H9 (cell line): ENCODE results near the gene FAXC. TPM values are rescaled to one million over a fixed set of nuclear protein-coding genes. Genes with fewer than 3 reads are reported as not detected.

Experiments used
- DNase-seq: peaks from one replicate; pipeline ENCODE4 v3.0.0-alpha.2; 2017
- H2AFZ ChIP-seq: one replicate; pipeline ENCODE4 v1.6.1; 2013; ENCODE audit warnings: mild to moderate bottlenecking, low read length, control low read depth, moderate library complexity
- H2AK5ac ChIP-seq: 2 replicates; pipeline ENCODE4 v1.6.1; 2013; ENCODE audit warnings: low read length, control low read depth, mixed read lengths; ENCODE audit not compliant: insufficient read length
- H2BK120ac ChIP-seq: one replicate; pipeline ENCODE4 v1.6.1; 2013; ENCODE audit warnings: low read depth, mild to moderate bottlenecking, low read length, control low read depth, inconsistent platforms; ENCODE audit not compliant: poor library complexity, severe bottlenecking
- H2BK12ac ChIP-seq: 2 replicates; pipeline ENCODE4 v1.6.1; 2013; ENCODE audit warnings: low read length, control low read depth, mixed read lengths, low read depth; ENCODE audit not compliant: insufficient read length
- H2BK15ac ChIP-seq: 2 replicates; pipeline ENCODE4 v1.6.1; 2013; ENCODE audit warnings: low read depth, low read length, control low read depth
- H2BK20ac ChIP-seq: one replicate; pipeline ENCODE4 v1.6.1; 2013; ENCODE audit warnings: low read depth, mild to moderate bottlenecking, low read length, control low read depth, inconsistent platforms; ENCODE audit not compliant: poor library complexity, severe bottlenecking
- H2BK5ac ChIP-seq: 2 replicates; pipeline ENCODE4 v1.6.1; 2013; ENCODE audit warnings: low read length, control low read depth, mixed read lengths; ENCODE audit not compliant: insufficient read length
- H3K14ac ChIP-seq: 2 replicates; pipeline ENCODE4 v1.6.1; 2013; ENCODE audit warnings: low read length, control low read depth; ENCODE audit not compliant: insufficient read depth
- H3K18ac ChIP-seq: 2 replicates; pipeline ENCODE4 v1.6.1; 2013; ENCODE audit warnings: low read depth, mild to moderate bottlenecking, mixed read lengths, low read length, control low read depth; ENCODE audit not compliant: insufficient read length
- H3K23ac ChIP-seq: 2 replicates; pipeline ENCODE4 v1.6.1; 2013; ENCODE audit warnings: low read length, control low read depth, mixed read lengths, low read depth; ENCODE audit not compliant: insufficient read length
- H3K23me2 ChIP-seq: 2 replicates; pipeline ENCODE4 v1.6.1; 2013; ENCODE audit warnings: low read depth, mild to moderate bottlenecking, mixed read lengths, low read length, control low read depth; ENCODE audit not compliant: insufficient read length, poor library complexity, severe bottlenecking
- H3K27ac ChIP-seq: 2 replicates; pipeline ENCODE4 v1.5.1; 2013; ENCODE audit warnings: low read length, control low read depth, mixed read lengths, low read depth; ENCODE audit not compliant: insufficient read length
- H3K27me3 ChIP-seq: 2 replicates; pipeline ENCODE4 v1.6.1; 2013; ENCODE audit warnings: low read length, control low read depth, inconsistent platforms; ENCODE audit not compliant: insufficient read depth
- H3K4ac ChIP-seq: 2 replicates; pipeline ENCODE4 v1.6.1; 2013; ENCODE audit warnings: low read depth, mild to moderate bottlenecking, control low read depth, inconsistent platforms, low read length, moderate library complexity
- H3K4me1 ChIP-seq: 2 replicates; pipeline ENCODE4 v1.6.1; 2013; ENCODE audit warnings: low read length, control low read depth, inconsistent platforms; ENCODE audit not compliant: insufficient read depth
- H3K4me2 ChIP-seq: 2 replicates; pipeline ENCODE4 v1.6.1; 2013; ENCODE audit warnings: low read length, control low read depth, mixed read lengths; ENCODE audit not compliant: insufficient read length, insufficient read depth
- H3K56ac ChIP-seq: 2 replicates; pipeline ENCODE4 v1.6.1; 2013; ENCODE audit warnings: low read depth, mild to moderate bottlenecking, mixed read lengths, low read length, control low read depth; ENCODE audit not compliant: insufficient read length
- H3K79me1 ChIP-seq: 2 replicates; pipeline ENCODE4 v1.6.1; 2013; ENCODE audit warnings: low read depth, mild to moderate bottlenecking, moderate library complexity, low read length, control low read depth, inconsistent platforms; ENCODE audit not compliant: insufficient read depth, poor library complexity, severe bottlenecking
- H3K79me2 ChIP-seq: 2 replicates; pipeline ENCODE4 v1.6.1; 2013; ENCODE audit warnings: low read length, control low read depth, inconsistent platforms; ENCODE audit not compliant: insufficient read depth
- H3K9ac ChIP-seq: 2 replicates; pipeline ENCODE4 v1.6.1; 2013; ENCODE audit warnings: low read length, control low read depth, mixed read lengths; ENCODE audit not compliant: insufficient read length; ENCODE audit errors: extremely low read depth
- H3K9me3 ChIP-seq: one replicate; pipeline ENCODE4 v1.6.1; 2013; ENCODE audit warnings: low read depth, low read length, inconsistent platforms; ENCODE audit not compliant: control insufficient read depth
- H3T11ph ChIP-seq: one replicate; pipeline ENCODE4 v1.6.1; 2013; ENCODE audit warnings: mild to moderate bottlenecking, low read length, control low read depth, inconsistent platforms
- H4K20me1 ChIP-seq: one replicate; pipeline ENCODE4 v1.6.1; 2013; ENCODE audit not compliant: control insufficient read depth, insufficient read length, insufficient read depth
- H4K5ac ChIP-seq: 2 replicates; pipeline ENCODE4 v1.6.1; 2013; ENCODE audit warnings: low read depth, mild to moderate bottlenecking, mixed read lengths, low read length, control low read depth; ENCODE audit not compliant: insufficient read length
- H4K8ac ChIP-seq: replicated peaks from 2 replicates; pipeline ENCODE4 v1.6.1; 2013; ENCODE audit warnings: low read length, control low read depth, mixed read lengths, low read depth; ENCODE audit not compliant: insufficient read length
- H4K91ac ChIP-seq: 2 replicates; pipeline ENCODE4 v1.6.1; 2013; ENCODE audit warnings: low read depth, mild to moderate bottlenecking, moderate library complexity, mixed read lengths, low read length, control low read depth; ENCODE audit not compliant: insufficient read length
- H3K27ac Mint-ChIP-seq, 3 experiments: 2 replicates in 2 of 3; 3 replicates in 1 of 3; pipeline ENCODE4 v1.8.0; 2020 to 2021; ENCODE audit warnings: mixed read lengths in 3 of 3, mild to moderate bottlenecking in 1 of 3, moderate library complexity in 1 of 3
- H3K27me3 Mint-ChIP-seq: 2 replicates; pipeline ENCODE4 v1.8.0; 2021; ENCODE audit warnings: low read depth, mild to moderate bottlenecking, moderate library complexity, mixed read lengths
- H3K36me3 Mint-ChIP-seq, 3 experiments: 2 replicates in 2 of 3; 3 replicates in 1 of 3; pipeline ENCODE4 v1.8.0; 2020 to 2021; ENCODE audit warnings: low read depth in 3 of 3, mixed read lengths in 3 of 3; ENCODE audit not compliant: insufficient read depth in 1 of 3
- H3K4me1 Mint-ChIP-seq, 2 experiments: 2 replicates each; pipeline ENCODE4 v1.8.0; 2020; ENCODE audit warnings: mixed read lengths in 2 of 2
- H3K4me3 Mint-ChIP-seq, 2 experiments: 2 replicates in 1 of 2; 3 replicates in 1 of 2; pipeline ENCODE4 v1.8.0; 2020 to 2021; ENCODE audit warnings: mild to moderate bottlenecking in 2 of 2, mixed read lengths in 2 of 2, moderate library complexity in 1 of 2
- H3K9me3 Mint-ChIP-seq, 2 experiments: 2 replicates in 1 of 2; 3 replicates in 1 of 2; pipeline ENCODE4 v1.8.0; 2020; ENCODE audit warnings: mild to moderate bottlenecking in 2 of 2, mixed read lengths in 2 of 2, moderate library complexity in 1 of 2
- CTCF ChIP-seq: fragments of 200-600 bp; sonication (generic); conservative IDR thresholded peaks from 3 replicates; pipeline ENCODE4 v1.8.0; 2021; ENCODE audit warnings: antibody characterized with exemption, mild to moderate bottlenecking
- WGBS: extraction: QIAGEN DNeasy Blood & Tissue Kit; methylation state at CpG from one replicate; pipeline ENCODE4 v1.1.7; 2013; ENCODE audit warnings: missing lambda C conversion rate, low lambda C conversion rate, mixed read lengths; ENCODE audit not compliant: insufficient read length; ENCODE audit errors: extremely low coverage; 5-methylcytosine and 5-hydroxymethylcytosine counted together
- total RNA-seq: library from RNA; stranded (reverse); gene quantifications from 2 replicates; pipeline ENCODE4 v1.2.1, GENCODE V29; 2021

The FAXC gene
- total RNA-seq, 1 experiment from 2014 or later: 17.2 TPM

GRCh38 chr6:99344289-99344688 is 5.2 kb downstream of the FAXC start:
- Histone ChIP-seq H3K9me3 (no peaks in the 10 kb centered on the region), H2BK15ac (no peak overlapping the region), H4K8ac (no peak overlapping the region), H2BK20ac (no peak overlapping the region), H2BK120ac (no peak overlapping the region), H3K27ac (no peak overlapping the region), H3K79me2 (no peaks in the 10 kb centered on the region), H3K27me3 (no peaks in the 10 kb centered on the region), H3K4me1 (peaks cover 8% of the 10 kb centered on the region; the same call in 1 of the 2 replicates), H2BK5ac (no peak overlapping the region), H3K4me2 (no peak overlapping the region), H3K4ac (no peak overlapping the region), H2AFZ (no peak overlapping the region), H2AK5ac (no peak overlapping the region), H3K18ac (no peak overlapping the region), H3K9ac (peak overlapping the region; percentile 11), H4K91ac (no peak overlapping the region), H2BK12ac (no peak overlapping the region), H3K79me1 (no peaks in the 10 kb centered on the region), H3T11ph (no peak overlapping the region), H3K14ac (no peak overlapping the region), H3K23ac (no peak overlapping the region), H4K20me1 (no peaks in the 10 kb centered on the region), H3K23me2 (peaks cover 6% of the 10 kb centered on the region), H3K56ac (no peak overlapping the region), H4K5ac (no peak overlapping the region)
- H3K4me3 Mint-ChIP-seq: no peak overlapping the region
- peaks cover 0 to 4% (median 1%) of the 10 kb centered on the region in 3 experiments; a peak in 2 of 7 replicates for H3K36me3 Mint-ChIP-seq
- no peaks in the 10 kb centered on the region for H3K27me3 Mint-ChIP-seq
- DNase-seq: no peak
- peak overlapping the region in 2 of 3 experiments; percentile 1 to 15; a peak in 2 of 7 replicates for H3K27ac Mint-ChIP-seq
- H3K9me3 Mint-ChIP-seq: no peaks in the 10 kb centered on the region
- no peak for TF ChIP-seq CTCF
- no CpG with 5 or more reads among the region's 3 CpGs for WGBS
- peaks cover 31 to 32% of the 10 kb centered on the region in 2 experiments for H3K4me1 Mint-ChIP-seq
